Glomerular endothelial cell (primary cell): ENCODE measurements around the gene PDGFA. TPM values are rescaled to one million over a fixed set of nuclear protein-coding genes. Genes with fewer than 3 reads are reported as not detected.

Experiments used
- DNase-seq: peaks from one replicate; pipeline ENCODE4 v3.0.0-alpha.2; 2011; ENCODE audit warnings: low read depth, low spot score; ENCODE audit errors: extremely low read depth
- total RNA-seq: library from RNA; depleted of rRNA; stranded (reverse); fragments of >200 nt; gene quantifications from 2 replicates; pipeline ENCODE4 v1.2.3, GENCODE V29; 2015

PDGFA gene
- total RNA-seq, 1 donor from 2014 or later, result 44.5 TPM

DNA sequence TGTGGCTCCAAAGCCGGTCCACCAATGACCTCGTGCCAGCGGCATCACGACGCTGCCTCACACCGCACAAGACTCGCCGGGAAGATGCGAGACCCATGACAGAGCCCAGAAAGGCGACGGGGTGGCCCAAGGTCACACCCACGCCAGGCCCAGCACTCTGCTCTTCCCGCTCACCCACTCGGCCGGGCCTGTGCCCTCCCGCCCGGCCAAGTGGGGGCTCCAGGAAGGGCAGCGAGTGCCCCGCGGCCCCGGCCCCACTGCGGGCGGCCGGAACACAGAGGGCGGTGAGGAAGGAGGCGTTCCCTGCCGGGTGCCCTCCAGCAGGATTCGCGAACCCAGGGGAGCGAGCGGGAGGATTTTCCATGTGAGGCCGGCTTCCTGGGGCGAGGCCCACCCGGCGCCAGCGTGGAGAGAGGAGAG lies 56.3 kb downstream of the PDGFA start:
- DNase-seq, result no peak

DNA sequence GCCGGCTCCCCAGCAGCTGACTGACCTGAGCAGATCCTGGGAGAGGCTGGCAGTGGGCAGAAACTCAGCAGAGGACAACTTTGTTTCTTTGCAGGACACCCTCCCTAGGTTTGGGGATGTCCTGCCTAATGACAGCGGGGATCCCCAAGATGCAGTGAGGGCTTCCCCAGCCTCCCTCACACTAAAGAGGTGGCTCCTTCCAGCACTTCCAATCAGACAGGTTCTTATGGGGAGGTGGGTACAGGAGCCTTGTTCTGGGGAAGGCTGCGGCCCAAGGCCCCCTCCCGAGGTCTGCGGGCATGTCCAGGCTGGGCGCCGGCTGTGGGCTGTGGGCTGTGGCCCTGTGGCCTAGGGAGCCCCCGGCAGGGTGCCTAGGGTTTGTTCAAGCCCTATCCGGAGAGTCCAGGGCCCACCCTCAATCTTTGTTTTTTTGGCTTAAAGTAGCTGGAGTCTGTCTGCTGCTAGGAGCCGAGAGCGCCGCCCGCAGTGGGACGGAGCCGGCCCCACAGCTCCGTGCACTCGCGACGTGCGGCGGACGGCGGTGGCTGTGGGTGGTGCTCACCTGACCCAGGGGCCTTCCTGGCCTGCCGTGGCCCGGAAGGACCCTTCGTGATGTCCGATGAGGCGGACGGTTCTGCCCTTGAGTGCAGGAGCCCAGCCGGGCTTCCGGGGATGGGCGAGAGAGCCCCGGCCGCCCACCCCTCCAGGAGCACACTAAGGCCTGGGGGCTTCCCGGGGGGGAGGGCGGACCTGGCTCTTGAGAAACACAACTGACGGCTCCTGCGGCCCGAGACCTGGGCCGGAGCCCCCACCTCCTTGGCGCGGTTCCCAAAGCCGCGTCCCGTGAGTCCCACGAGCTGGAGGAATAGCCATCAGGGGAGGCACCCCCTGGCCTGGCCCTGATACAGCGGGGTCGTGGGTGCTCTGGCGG lies 57.2 kb downstream of the PDGFA start:
- no peak for DNase-seq

GRCh38 chr7:461453-462172 lies 58.0 kb downstream of the PDGFA start:
- no peak for DNase-seq

- no peak for DNase-seq
Observed at GRCh38 chr7:461117-461452, 58.6 kb downstream of the PDGFA start.

DNA sequence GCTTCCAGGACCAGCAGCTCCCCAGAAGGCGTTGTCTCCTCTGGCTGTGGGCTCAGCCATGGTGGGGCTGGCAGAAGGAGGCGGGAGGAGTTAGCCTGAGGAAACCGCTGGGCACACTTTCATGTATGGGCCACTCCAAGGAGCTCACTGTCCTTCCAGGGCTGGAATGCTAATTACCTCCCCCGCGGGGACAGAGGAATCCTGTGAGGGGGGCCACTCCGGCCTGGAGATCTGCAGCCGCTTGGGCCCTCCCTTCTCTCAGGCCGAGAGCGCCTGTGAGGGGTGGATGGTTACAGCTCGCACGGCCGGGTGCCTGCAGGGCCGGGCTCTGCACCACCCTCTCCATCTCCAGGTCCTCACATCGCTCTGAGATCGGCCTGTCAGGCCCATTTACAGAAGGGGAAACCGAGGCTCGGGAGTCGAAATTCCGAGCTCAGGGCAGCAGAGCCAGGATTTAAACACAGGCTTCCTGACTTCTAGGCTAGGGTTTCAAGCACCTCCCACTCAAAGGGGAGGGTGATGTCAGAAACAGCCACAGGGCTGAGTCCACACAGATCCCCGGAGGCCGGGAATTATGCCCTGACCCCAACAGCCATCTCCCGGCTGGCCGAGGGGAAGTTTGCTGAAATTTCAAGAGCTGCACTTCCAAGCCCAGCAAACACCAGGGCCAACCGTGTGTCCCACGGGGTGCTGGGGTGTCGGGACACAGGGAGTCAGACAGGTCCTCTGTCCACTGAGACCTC lies 59.1 kb downstream of the PDGFA start:
- DNase-seq, result peak; percentile 7

DNA sequence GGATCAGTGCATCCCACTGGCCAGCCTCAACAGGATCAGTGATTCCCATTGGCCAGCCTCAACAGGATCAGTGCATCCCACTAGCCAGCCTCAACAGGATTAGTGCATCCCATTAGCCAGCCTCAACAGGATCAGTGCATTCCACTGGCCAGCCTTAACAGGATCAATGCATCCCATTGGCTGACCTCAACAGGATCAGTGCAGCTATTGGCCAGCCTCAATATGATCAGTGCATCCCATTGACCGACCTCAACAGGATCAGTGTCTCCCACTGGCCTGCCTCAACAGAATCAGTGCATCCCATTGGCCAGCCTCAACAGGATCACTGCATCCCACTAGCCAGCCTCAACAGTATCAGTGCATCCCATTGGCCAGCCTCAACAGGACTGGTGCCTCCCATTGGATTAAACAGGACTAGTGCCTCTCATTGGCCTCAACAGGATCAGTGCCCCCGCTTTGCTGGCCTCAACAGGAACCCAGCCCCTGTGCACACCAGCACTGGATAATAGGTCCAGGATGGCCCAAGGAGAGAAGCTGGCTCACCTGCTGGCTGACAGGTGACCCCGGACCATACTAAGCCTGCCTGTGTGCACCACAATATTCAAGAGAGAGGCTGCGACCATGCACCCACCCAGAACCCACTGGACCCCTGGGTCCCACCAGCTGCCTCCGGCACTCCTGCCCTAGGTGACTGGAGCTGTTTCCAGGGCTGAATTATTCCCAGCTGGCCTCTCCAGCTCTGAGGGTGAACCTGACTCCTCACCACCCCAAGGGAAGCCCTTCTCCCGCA lies 59.9 kb downstream of the PDGFA start:
- DNase-seq, result no peak

DNA sequence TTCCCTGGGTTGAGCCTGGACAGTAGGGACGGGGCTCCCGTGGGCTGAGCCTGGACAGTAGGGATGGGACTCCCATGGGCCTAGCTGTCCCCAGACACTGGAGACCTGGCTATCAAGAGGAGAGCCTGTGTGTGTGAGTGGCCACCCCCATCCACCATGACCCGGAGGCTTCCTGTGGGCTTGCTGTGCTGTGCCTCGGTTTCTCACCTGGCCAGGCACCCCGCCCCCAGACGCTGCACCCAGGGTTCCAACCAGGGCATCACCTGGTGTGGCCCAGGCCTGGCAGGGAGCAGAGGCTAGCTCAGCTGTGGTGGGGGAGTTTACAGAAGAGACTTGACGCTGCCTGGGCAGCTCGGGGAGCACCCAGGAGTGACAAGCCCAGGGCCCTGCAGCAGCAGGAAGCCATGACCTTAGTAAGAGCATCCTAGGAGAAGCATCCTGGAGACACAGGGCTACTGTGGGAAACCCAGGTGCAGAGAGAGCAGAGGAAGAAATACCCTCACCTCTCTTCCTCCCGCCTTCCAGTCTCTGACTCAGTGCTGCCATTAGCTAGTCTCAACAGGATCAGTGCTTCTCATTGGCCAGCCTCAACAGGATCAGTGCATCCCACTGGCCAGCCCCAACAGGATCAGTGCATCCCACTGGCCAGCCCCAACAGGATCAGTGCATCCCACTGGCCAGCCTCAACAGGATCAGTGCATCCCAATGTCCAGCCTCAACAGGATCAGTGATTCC lies 61.0 kb downstream of the PDGFA start:
- no peak for DNase-seq

GRCh38 chr7:457814-458510 lies 61.7 kb downstream of the PDGFA start:
- no peak for DNase-seq

DNA sequence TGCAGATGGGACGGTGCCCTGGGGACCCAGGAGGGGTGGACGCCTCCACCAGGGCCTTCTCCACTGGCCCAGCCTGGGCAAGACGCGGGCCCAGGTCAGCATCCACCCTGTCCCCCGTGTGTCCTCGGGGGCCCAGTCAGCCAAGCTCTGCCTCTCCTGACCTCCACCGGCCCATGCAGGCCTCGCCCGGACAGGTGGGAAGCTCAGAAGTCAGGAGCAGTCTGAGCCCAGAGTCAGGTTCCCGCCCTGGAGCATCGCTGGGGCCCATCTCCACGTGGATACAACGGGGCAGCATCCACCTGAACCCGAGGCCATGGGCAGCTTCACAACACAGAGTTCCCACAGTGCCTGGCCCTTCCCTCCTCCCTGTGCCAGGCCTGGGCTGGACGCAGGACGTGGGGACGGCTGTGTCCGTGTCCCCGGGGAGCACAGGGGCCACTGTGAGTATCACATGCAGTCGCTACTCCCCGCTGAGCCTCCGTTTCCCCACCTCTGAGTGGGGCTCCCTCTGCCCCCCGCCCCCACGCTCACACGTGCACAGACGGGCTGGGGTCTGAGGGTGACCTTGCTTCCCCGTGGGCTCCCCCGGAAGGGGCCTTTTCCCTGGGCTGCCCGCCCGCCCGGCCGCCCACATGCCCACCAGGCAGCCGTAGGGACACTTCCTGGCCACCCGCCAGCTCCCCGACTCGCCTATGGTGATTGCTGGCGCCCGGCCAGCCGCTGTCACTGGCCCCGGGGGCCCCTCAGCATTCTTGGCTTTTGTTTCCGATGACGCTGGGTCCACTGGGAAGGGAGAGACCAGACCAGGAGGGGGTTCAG lies 64.3 kb downstream of the PDGFA start:
- no peak for DNase-seq

- DNase-seq, result no peak
Observed at GRCh38 chr7:454356-455109, 65.1 kb downstream of the PDGFA start.

DNA sequence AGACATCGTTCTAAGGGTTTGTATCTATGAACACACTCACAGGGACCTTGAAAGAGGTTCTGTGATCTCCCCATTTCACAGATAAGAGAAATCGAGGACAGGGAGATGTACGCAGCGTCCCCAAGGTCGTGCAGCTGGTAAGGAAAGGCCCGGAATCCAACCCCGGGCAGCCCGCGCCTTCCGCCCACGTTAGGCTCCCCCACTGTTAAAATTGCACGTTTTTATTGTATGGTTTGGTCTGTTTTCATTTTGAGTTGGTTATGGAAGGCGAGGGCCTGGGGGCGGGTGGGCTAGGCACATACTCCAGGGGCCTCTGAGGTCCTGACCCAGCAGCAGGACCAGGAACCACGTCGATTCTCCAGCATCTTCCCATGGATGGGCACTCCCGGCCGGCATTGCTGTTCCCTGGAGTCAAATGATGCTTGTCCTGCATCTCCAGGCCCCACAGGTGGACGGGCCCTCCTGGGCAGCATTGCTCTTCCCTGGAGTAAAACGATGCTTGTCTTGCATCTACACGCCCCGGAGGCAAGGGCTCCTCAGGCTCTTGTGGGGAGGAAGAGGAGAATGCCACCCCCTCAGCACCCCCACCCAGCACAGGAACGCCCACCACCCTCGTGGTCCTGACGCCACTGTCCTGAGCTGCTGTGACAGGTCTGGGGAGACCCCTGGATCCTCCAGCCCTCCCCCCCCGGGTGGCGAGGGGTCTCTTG lies 65.9 kb downstream of the PDGFA start:
- DNase-seq, result no peak

DNA sequence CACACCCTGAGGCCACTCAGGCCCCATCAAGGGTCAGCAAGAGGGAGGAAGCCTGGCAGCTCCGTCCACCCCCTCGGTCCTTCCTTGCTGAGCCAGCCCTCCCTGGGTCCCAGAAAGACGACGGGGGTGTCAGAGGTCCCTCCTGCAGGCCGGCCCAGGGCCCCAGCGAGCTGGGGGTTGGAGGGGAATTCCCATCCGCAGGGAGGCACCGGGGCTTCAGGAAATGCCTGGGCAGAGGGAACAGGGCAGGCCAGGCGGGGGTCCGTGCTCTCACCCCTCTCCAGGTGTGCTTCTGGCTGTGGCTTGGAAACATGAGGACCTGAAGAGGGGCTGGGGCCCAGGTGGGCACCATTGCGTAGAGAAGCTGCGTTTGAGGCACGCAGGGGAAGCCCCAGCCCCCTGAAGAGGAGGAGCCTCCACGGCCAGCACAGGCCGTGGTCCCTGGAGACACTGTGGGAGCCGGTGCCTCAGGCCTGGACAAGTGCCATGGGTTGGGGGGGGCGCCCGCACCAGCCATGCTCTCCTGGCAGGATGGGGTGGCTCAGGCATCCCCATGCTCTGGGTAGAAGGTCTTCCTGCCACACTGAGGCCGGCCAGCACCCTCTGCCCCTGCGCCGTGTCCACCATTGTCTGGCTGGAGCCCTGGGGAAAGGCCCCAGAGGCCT lies 66.7 kb downstream of the PDGFA start:
- no peak for DNase-seq

DNA sequence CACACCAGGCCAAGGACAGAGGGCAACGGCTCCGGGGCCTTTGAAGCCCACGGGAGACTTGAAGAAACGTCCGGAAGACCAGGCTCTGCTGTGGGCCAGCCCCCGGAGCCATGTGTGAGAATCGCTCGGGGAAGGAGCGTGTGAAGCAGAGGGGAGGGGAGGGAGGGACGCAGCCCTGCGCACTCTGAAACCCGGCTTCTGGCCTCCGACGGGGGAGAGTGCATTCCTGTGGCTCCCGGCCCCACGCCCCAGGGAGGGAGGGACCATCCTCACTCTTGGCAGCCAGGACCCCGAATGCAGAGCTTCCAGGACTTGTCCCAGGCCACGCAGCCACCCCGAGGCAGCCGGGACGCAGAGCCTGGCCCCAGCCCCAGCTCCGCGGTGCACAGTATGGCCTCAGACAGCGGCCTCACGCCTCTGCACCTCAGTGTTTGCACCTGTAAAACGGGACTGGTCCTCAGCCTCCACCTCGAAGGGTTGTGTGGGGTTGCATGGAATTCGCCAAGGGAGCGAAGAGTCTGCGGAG lies 67.4 kb downstream of the PDGFA start:
- no peak for DNase-seq

GRCh38 chr7:451255-452225 lies 68.1 kb downstream of the PDGFA start:
- no peak for DNase-seq

DNA sequence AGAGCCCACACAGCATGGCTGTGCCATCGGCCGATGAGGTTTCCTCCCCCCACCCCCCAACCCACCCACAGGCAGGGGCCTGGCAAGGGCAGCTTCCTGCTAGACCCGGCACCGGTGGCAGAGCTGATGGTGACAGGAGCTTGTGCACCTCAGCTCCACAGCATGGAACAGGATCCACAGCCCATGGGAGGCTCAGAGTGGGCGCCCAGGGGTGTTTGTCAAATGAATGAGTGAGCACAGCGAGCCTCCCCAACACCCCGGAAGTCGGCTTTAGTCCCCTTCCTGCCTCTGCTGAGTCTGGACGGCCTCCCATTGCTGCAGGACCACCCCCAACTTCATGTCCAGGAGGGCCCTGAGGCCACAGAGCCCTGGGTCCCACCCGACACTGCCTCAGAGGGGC lies 68.9 kb downstream of the PDGFA start:
- no peak for DNase-seq
